GM12892 (cell line): Measurements from ENCODE around the gene HERC5.

Experiments used
- POLR2AphosphoS5 ChIP-seq: IDR thresholded peaks from 2 replicates; pipeline ENCODE4 v1.6.1; 2011; ENCODE audit warnings: low read depth, low read length, control low read depth
- TAF1 ChIP-seq: IDR thresholded peaks from 2 replicates; pipeline ENCODE4 v1.6.1; 2011; ENCODE audit warnings: low read depth, mild to moderate bottlenecking, control low read depth, low read length, borderline replicate concordance

GRCh38 chr4:88447371-88448095, 9.4 kb upstream of the HERC5 start:
- TF ChIP-seq POLR2AphosphoS5: no peak
- TF ChIP-seq TAF1: no peak
